ENCODE data around the gene ABLIM2.
"Not testable (repeated sequence)": the region's sequence is repeated elsewhere in the genome, so short reads cannot be mapped to it uniquely, and the experiment has no call there.

ABLIM2 gene

DNA sequence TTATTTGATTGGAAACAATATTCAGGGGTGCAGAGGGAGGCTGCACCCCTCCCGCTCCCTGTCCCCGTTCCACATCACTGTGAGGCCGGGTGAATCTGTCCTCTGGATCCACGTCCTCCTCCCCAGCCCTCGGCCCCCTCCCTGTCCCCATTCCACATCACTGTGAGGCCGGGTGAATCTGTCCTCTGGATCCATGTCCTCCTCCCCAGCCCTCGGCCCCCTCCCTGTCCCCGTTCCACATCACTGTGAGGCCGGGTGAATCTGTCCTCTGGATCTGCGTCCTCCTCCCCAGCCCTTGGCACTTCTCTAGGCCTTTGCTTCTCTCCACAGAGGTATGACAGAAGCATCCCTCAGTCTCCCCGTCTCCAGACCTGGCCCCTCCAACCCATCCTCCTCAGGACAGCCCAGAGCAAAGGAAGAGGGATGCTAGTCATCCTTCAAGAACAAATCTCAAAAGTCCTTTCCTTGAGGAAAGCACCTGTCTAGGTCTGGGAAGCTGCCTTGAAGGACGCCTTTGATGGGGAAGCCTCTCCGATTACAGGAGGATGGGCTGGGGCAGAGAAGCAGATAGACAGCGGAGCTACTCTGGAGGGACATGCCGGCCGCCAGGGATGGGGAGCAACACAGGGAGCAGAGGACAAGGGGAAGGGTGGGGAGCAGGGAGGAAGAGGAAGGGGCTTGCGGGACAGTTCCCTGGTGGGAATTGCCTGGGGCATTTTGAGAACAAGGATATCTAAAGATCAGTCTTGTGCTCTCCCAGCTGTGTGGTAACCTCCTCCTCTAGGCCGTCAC lies 208.1 kb downstream of the ABLIM2 start:
- no peak for DNase-seq

DNA sequence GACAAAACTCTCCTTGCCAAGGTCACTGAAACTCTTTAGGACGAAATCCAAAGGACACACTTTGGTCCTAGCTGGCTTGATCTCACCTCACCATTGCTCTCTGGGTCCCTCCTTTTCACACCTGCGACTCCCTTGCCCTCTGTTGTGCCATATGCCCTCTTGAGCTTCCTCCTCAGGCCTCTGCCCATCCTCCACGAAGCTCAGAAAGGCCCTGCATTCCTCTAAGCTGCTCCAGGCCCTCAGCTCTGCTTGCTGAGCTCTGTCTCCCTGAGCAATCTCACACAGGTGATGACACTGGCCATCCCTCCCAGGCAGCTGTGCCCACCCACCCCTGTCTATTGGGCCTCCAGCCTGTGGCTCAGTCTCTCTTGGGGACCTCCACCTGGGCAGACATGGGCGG lies 208.9 kb downstream of the ABLIM2 start:
- no peak for DNase-seq

DNA sequence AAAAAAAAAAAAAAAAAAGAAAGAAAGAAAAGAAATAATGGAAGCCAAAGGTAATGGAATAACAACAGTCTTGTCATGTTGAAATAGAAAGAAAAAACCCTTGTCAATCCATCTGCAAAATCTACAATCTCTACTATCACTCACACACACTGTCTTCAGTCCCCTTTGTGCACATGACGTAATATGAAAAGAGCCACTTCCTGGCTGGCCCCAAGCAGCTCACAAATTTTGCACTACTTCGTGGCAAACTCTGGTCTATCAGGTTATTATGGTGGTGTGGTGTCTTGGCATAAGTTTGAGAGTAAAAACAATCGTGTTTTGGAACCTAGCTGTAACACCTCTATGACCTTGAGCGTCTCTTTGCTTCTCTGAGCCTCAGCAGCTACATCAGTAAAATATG lies 210.7 kb downstream of the ABLIM2 start:
- DNase-seq: no peak

DNA sequence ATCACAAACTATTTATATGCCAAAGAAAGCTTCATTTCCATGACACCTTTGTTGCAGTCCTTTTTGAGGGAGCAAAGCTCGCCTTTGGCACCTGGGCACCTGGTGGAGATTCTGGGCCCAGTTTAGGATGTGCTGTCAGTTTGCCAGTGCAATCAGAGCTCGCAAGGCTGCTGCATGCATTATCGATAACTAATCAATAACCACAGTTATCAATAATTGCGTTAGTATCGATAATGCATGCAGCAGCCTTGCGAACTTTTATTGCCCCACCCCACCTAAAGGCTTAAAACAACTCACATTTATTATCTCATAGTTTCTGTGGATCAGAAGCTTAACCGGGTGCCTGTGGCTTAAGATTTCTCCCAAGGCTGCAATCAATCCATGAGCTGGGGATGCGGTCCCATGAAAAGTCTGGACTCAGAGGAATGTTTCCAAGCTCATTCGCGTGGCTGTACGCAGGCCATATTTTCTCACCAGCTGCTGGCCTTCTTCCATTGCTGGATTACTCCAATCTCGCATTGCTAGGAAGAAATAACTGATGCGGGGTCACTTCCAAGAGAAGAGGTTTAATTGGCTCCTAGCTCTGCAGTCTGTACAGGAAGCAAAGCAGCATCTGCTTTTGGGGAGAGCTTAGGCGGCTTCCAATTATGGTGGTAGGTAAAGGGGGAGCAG lies 212.8 kb downstream of the ABLIM2 start:
- DNase-seq: no peak

DNA sequence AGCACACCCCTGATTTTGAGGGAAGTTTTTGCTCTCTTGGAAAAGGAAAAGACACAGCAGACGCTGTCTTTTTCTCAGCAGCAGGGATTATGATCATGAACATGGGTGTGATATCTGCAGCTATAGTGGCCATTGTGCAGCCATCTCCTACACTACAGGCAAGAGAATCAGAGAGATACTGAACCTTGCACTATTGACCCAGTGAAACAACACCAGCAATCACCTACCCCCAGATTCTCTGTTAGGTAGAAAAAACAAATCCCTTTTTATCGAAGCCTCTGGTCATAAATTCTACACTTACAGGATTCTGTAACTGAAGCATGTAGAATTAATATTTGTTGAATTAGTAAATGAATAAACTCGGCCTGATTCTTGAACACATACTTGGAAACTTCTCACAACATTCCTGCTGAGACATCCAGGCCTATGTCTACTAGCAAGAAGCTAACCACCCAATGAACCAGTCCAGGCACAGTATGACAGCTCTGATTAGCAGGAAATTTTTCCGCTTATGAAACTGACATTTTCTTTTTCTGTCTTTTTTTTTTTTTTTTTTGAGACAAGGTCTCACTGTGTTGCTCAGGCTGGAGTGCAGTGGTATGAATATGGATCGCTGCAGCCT lies 213.9 kb downstream of the ABLIM2 start:
- no peak for DNase-seq

GRCh38 chr4:7943688-7944087 lies 214.9 kb downstream of the ABLIM2 start:
- not testable (repeated sequence) for DNase-seq

- no peak for DNase-seq
Measured at GRCh38 chr4:7943211-7943610, 215.4 kb downstream of the ABLIM2 start.

GRCh38 chr4:7941965-7942496 lies 216.6 kb downstream of the ABLIM2 start:
- DNase-seq: no peak

DNA sequence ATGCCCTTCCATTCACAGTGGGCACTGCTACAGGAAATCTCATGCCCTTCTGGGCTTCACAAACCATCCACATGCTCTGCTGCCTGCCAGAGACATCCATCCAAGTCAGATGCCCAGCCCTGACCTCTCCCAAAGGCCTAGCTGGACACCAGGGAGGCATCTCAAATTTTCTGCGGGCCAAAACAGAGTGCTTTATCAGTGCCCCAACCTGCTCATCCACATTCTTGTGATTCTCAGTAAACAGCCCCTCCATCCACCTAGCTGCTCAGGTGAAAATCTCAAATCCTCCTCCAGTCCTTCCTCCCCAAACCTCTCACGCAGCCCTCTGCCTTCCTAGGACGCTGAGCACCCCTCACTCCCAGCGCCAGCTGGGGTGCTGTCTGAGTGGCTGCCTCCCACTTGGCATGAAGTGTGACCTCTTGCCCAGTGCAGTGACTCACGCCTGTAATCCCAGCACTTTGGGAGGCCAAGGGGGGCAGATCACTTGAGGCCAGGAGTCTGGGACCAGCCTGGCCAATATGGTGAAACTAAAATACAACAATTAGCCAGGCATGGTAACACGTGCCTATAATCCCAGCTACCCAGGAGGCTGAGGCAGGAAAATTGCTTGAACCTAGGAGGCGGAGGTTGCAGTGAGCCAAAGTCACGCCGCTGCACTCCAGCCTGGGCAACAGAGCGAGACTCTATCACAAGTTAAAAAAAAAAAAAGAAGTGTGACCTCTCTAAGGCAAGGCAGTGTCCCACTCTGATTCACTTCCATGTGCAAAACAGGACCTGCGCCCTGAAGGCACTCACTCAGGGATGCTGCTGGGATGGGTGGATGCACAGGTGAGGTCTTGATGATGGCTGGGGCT lies 217.3 kb downstream of the ABLIM2 start:
- no peak for DNase-seq

DNA sequence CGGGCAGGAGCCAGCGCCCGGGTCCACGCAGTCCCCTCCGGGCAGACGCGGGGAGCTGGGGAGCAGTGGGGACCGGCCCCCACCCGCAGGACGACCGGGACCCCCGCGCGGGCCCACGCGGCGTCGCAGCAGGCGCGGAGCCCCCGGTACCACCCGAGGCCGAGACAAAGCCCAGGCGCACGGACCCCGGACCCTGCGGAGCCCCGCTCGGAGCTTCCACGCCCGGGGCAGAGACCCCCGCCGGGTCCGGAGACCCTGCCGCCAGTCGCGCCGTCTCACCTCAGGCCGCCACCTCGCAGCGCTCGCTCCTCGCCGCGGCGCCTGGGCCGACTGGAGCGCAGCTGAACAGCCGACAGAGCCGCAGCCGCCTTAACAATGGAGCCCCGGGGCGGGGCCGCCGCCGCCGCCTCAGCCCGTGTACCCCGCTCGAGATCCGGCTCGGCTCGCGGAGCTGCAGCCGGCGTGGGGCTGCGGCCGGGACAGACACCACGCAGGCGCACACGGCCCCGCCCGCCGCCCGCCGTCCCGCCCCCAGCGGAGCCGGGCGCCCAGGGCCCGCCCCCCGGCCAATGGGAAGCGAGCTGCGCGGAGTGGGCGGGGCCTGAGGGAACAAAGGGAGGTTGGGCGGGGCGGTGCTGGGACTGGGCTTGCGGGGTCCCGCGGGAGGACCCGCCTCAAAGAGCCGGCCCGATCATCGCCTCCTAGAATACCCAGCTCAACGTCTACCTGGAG lies 219.1 kb downstream of the ABLIM2 start, which contains the start of gene AFAP1:
Gene AFAP1, minus strand, starts transcription at position 485 of the 732 bp plus-strand sequence. CDS start 67,783 bp downstream, outside the sequence.
- peak; percentile 89 to 91 for DNase-seq

DNA sequence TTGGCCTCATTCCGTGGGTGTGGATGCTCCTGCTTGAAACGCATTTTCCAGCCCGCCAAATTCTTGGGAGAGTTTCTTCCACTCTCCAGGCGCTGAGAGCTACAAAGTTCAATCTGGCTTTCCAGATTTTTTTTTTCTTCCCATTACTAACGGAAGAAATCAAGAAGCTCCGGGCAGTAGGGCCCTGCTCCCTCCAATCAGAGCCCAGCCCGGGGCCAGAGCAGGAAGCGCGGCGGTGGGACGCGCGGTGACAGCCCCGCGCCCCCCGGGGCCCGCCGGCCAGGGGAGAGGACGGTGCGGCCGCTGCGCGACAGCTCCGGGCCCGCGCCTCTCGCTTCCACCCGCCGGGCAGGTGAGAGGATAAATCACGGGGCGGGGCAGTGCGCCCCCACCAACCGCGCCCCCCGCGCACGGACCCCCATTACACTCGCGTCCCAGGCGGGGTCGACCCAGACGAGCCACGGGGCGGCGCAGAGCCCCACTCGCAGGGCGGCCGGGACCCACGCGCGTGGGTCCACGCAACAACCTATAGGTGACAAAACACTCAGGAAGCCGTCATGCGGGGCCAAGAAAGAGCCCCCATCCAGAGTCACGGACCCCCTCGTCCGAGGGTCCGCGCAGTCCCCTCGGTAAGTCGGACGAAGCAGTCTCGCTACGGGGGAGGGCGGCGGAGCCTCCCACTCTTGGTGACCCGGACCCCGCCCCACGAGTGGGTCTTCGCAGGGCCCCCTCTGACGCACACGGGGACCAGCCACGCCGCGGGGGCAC lies 219.8 kb downstream of the ABLIM2 start:
- no peak for DNase-seq

DNA sequence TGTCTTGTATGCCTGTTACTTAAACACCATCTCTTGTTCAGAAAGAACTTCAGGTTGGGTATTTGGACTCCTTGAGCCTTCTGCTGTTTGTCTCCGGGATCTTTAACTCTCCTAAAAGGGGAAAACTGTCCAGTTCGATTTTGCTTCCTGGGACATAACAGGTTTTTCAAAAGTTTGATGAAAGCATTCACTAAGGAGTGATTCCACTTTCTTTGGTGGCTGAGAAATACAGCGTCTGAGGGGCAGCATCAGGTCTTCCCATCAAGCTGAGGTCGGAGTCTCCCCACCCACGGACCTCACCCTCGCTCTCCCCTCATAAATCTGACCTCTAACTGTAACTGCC lies 220.4 kb downstream of the ABLIM2 start:
- DNase-seq: no peak

GRCh38 chr4:7937006-7937405 lies 221.6 kb downstream of the ABLIM2 start:
- DNase-seq: no peak

- DNase-seq: no peak
Measured at GRCh38 chr4:7933651-7934510, 224.7 kb downstream of the ABLIM2 start.

GRCh38 chr4:7932287-7932686 lies 226.3 kb downstream of the ABLIM2 start:
- no peak for DNase-seq

DNA sequence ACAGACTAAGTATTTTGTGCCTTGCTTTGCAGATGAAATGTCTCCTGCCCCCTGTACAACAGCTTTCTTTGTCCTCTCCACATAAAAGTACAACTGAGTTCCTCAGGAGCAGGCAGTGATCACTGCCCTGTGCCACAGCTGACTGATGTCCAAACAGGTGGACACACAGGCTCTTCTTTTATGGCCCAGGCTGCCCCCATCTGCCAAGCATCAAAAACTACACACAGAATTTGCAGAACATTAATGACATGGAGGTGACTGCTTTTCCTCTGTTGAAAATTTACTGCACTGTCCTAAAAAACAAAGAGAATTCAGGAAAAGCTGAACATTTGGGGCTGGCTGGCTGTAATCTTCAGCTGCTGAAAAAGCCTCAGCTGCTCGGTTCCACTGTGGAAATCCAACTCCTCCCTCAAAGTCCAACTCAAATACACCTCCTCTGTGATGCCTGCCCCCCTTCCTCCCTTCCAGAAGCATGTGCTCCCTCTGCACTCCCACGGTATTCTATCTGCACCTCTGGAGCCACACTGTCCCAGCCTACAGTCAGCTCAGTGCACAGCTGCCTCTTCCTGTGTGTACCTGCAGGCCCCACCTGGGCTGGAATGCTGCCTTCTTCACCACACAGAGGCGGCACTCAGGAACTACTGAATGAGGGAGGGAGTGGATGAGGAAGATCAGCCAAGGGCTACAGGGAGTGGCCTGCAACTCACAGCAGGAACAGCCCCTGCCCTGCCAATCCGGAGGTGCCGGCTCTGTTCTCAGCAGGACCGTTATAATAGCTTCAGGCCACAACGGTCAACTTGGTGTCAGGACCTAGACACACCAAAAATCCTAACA lies 229.3 kb downstream of the ABLIM2 start:
- peak; percentile 28 to 70 for DNase-seq

- no peak for DNase-seq
Measured at GRCh38 chr4:7928711-7929110, 229.9 kb downstream of the ABLIM2 start.

DNA sequence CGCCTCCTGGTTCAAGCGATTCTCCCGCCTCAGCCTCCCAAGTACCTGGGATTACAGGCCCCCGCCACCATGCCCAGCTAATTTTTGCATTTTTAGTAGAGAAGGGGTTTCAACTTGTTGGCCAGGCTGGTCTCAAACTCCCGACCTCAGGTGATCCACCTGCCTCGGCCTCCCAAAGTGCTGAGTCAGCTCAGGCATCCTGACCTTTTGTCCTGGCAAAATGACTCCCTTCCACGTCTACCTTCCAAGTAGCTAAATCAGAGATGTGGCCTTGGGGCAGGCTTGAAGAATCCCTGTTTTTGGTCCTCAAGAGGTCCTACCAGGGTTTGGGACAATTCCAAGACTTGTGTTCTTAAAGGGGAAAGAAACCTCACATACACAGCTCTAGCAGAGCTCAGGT lies 231.8 kb downstream of the ABLIM2 start:
- DNase-seq: no peak

DNA sequence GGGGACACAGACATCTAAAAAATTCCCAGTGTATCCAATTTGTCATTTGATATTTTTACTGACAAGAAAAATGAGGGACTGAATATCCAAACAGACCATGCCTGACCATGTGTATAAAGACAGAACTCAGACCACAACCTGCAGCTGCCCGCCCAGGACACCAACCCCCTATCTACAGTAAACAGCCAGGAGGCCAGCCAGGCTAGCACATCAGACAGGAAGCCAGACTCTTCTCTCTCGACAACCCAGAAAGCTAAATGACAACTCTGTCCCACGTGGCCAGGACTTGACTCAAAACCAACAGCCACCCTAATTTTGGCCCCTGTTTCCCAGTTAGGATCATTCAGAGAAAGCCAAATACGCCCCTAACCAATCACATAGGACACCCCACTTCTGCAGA lies 234.0 kb downstream of the ABLIM2 start:
- peak in 1 of 2 experiments; percentile 51 for DNase-seq
